Fibroblast of the conjunctiva (primary cell): Measurements from ENCODE around the gene CUL4A.

Source experiments
- DNase-seq: peaks from one replicate; pipeline ENCODE4 v3.0.0-alpha.2; 2010; ENCODE audit warnings: low read depth

CUL4A gene

DNA sequence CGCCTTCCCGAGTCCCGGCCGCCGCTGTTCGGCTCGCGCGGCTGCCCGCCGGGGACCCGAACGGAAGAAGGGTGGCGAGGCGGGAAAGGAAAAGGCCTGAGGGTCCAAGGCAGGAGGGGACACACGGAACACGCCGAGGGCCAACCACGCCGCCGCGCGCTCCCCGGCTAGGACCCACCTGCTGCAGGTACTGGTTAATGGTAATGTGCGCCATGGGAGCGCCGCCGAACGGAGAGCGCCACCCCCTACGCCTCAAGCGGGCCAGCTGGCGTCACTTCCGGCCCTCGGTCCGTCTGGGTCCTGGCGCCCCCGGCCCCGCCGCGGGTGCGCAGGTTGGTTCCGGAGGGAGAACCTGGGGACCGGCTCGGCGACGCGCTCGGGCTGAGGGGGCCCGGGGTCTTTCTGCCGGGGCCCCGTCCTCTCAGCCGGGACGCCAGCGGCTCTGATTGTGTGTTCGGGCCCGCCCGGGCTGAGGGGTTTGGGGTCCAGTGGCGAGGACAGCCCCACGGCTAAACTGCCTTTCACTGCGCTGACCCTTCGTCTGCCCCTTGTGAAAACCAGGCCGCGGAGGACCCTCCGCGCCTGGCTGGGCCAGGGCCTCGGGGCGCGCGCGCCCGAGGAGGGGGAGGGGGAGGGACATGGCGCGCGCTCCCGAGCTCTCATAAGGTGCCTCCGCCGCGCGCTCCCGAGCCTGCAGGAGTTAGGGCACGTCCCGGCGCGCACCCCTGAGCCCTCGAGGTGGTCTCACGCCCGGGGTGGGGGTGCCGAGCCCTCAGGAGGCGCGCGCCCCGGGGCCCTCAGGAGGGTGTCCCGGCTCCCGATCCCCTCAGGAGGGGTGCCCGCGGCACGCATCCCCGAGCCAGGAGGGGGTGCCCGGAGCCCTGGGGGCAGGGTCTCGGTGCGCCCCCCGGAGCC, 735 bp upstream of the CUL4A start, which contains the start of gene PCID2:
Gene PCID2, minus strand, starts transcription at position 249 of the 915 bp plus-strand sequence. Its CDS starts 35 bp downstream, at position 214.
- DNase-seq: peak; percentile 72

DNA sequence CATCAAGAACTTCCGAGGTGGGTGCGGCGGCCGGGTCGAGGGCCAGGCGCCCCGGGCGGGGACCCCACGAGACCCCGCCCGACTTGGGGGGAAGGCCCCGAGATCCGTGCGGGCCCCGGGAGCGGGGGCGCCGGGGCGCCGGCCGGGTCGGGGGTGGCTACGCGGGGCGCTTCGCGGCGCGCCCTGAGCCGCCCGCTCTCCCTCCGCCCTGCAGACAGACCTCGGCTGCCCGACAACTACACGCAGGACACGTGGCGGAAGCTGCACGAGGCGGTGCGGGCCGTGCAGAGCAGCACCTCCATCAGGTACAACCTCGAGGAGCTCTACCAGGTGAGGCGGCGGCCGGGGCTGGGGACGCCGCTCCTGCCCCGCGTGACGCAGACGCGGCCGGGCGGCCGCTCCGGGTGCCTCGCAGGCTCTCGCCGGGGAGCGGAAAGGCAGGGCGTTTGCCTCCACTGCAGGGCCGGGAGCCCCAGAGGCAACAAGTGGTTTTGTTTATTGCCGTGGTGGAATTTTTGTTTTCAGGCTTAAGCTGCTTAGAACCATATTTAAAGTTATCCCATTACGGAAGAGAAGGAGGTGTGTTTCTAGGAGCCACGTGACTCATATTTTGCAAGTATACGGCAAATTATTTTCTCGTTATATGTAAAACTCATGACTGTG, 477 bp downstream of the CUL4A start:
- DNase-seq: no peak

DNA sequence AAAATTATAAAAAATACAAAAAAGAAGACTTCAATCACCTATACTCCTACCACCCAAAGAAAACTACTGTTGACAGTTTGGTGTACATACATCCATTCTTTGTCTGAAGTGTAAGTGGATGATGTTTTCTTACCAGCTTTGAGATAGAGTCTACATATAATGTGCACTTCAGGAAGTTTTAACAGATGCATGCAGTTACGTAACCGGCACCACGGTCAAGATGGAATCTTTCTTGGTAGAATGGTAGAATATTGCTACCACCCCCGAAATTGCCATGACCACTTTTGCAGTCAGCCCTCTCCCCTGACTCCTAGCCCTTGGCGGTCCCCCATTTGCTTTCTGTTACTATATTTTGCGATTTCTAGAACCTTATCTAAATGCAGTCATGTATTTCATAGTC, 1.4 kb downstream of the CUL4A start:
- DNase-seq: no peak

DNA sequence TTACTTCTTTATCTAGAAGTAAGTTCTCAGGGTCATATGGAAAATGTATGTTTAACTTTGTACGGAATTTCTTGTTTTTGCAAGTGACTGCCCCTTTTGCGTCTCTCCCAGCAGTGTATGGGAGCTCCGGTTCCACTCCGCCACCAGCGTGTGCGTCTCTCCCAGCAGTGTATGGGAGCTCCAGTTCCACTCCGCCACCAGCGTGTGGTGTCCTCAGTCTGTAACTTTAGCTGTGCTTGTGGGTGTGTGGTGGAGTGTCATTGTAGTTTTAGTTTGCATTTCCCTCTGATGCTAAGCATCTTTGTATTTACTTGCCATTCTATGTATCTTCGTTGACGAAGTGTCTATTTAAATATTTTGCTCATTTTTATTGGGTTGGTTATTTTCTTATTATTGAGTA, 2.4 kb downstream of the CUL4A start:
- no peak for DNase-seq

DNA sequence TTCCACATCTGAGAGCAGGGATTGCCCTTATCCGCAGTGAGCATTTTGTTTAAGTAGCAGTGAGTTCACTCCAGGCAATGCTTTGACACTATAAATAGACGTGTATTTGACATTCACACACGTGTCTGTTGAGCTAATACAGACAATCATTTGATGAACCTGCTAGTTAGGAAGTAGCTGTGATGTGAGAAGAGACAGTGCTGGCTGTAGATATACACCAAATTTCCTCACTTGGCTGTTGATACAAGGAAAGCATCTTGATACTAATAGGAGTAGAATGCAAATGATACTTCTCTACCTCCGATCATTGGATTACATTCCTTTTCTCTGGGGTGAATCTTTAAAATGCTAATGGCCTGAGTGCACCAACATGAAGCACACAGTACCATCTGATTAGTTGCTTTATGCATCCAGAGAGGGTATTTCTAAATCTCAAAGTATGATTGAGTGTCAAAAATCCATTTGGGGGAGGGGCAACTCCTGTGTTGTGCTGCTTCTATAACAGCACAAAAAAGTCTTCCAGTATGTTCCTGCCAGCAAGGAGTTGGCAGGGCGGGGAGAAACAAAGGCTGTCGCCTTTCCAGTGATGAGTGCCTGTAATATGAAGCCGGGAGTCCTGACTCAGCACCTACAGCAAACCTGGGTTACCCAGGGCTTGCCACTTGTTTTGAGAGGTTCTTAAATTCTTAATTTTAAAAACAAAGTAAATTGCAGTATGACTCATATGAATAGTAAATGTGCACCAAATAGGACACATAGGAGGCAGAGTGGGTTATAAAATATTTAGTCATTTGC, 7.0 kb downstream of the CUL4A start:
- peak; percentile 49 for DNase-seq

DNA sequence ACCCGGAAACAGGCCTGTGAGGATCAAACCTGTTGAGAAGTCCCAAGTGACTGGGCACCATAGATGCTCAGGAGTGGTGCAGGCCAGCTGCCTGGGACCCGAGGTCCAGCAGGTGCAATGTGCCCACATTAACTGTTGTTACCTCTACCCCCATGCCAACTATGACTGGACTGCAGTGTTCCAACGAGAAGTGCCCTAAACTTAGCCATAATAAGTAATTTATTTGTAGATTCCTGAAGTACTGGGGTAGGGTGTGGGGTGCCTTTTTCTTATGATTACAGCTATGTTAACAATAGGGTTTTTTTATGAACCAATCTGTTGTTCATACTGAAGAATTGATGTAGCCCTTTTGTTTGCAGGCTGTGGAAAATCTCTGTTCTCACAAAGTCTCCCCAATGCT, 9.2 kb downstream of the CUL4A start:
- no peak for DNase-seq

DNA sequence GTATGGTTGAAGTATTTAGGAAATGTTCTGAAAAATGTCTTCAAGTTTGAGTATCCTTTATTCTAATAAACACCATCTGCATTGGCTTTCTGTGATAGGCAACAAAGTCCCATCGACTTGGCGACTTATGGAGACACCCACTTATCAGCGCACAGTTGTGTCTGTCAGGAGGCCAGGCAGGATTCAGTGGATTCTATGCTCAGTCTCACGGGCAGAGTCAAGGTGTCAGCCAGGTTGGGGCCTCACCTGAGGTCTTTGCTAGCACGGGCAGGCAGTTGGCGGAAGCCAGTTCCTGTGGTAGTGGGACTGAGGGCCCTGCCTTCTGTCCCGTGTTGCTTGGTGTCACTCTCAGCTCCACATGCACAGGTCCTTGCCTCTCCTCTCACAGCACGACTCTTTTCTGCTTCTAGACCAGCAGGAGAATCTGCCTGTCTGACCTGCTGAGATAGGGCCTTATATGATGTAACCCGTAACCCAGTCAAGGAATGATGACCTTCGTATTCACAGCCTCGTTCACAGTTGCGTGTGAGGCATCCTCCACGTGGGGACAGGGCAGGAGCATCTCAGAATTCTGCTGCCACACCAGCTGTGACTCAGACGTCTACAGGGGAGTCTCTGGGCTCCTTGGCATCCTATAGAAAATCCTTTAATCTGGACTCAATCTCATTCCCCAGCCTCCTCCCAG, 10.0 kb downstream of the CUL4A start:
- no peak for DNase-seq

DNA sequence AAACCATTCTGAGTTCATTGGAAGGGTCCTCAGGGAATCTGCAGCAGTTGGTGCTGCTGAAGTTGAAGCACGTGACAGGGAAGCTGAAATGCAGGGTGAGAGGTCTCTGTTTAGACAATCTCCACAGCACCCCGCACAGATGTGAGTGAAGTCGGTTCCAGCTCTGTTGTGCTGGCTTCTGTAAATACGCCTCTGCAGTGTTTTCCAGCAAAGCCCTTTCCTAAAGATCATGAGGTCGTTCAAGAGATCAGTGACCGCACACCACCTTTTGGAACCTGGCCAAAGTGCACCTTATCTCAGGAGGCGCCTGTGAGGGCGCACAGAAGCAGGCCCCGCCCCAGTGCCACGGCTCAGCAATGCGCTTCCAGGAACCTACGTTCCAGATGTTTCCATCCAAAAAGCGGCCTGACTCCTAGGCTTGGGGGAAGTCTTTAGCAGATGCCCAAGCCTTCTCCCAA, 10.8 kb downstream of the CUL4A start:
- DNase-seq: no peak

DNA sequence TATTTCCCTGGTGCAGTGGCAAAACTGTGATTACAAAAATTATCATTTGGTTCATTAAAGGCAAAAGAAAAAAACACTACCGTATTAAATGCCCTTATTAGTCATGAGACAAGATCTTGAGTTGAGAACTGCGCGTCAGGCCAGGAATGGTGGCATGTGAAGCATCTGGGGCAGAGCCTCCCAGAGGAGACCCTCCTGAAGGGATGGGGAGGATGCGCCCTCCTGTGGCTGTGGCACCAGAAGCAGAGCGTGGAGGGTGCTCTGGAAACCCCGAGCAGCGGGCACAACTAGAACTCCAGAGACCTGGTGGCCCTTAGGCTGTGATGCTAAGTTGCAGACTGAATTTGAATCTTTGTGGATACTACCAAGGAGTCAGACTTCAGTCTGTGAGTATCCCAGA, 11.5 kb downstream of the CUL4A start:
- no peak for DNase-seq

DNA sequence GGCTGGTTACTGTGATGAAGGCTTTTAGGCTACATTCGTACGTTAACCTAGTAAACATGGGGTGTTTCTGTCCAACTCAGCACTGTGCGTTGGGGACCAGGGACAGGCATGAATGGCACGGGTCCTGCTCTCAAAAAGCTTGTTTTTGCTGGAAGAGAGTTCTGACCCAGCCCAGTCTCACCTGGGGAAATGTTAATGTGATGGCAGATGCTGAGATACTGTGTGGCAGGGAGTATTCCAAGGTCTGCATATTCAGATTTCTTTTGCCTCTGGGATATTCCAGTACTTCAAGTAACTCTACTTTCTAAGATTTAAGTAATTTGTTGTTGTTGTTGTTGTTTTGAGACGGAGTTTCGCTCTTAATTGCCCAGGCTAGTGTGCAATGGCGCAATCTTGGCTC, 13.7 kb downstream of the CUL4A start:
- no peak for DNase-seq

DNA sequence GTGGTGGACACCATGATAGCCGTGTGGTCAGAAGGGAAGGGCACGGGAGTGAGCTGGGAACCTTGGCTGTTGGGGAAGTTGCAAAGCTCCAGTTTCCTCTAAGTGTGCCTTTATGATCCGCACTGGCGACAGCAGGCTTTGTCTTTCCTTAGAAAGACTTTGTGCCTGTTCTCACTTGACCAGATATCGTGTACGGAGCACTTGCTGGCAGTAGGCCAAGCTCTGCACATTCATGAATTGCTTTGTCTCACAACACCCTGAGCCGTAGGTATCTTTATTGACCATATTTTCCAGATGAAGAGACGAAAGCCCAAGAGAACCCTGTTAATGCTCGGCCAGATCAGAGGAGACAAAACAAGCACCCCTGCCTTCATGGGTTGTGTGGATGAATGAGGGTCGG, 15.1 kb downstream of the CUL4A start:
- DNase-seq: no peak

DNA sequence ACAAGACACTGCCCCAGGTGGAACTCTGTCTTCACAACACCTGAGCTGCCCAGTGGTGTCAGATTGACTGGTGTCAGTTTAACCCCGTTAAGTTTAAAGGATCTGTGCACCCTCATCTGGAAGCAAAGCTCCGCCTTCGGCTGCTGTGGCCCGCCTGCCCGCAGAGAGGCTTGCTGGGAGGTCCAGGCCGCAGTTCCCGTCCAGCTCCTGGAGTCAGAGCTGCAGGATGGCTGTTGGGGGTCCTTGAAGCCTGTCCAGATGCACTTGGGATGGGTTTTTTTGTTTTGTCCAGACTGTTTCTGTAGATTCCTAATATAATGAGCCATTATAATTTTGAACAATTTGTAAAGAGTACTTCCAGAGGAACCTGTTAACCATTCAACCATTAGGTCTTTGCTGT, 16.1 kb downstream of the CUL4A start:
- DNase-seq: no peak

DNA sequence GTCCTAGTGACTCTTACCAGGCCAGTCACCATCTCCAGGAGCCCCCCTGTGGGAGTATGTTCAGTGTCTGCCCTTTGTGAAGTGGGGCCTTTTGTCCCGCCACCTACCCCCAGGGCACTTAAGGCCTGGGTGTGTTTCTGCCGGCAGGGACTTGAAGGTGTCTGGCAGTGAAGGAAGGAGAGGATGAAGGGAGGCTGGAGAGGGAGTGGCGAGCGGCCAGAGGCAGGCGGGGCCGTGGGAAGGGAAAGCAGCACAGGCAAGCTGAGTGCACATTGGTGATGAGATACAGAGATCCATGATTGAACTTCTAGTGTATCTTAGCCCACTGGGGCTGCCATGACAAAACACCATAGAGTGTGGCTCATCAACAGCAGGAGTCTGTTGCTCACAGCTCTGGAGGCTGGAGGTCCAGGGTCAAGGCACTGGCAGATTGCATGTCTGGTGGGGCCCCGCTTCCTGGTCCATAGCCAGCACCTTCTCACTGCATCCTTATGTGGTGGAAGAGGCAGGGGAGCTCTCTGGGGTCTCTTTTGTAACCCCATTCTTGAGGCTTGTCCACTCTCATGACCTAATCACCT, 17.5 kb downstream of the CUL4A start:
- no peak for DNase-seq

DNA sequence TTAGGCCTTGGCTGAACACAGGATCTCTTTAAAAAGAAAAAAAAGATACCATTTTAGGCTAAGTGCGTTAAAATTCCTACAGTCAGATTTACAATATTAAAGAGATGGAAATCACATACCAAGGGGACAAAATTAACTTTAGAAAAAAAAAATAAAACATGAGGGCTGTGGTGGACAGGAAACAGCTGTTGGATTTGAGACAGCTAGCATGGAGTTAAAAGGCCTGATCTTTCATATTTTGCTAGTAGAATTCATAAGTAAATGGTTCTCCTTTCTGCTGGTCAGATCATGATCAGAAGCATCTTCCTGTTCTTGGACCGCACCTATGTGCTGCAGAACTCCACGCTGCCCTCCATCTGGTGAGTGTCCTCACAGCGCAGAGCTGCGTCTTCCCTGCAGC, 19.7 kb downstream of the CUL4A start:
- DNase-seq: no peak

DNA sequence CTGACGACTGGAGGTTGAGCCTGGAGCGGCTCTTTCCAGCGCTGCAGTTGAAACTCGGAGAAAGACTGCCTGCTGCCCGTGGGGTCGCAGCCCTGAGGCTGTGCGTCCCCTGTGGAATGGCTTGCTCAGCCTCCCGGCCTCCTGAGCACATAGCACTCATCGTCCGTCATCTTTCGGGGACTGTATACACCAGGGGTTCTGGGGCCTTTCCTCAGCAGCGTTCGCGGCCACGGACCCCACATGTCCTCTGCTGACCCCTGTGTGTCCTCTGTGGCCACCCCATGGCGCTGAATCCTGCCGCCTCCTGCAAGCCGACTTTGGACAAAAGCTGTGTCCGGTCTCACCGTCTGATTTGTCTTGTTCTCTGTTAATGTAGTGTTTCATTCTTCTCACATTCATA, 20.4 kb downstream of the CUL4A start:
- no peak for DNase-seq

DNA sequence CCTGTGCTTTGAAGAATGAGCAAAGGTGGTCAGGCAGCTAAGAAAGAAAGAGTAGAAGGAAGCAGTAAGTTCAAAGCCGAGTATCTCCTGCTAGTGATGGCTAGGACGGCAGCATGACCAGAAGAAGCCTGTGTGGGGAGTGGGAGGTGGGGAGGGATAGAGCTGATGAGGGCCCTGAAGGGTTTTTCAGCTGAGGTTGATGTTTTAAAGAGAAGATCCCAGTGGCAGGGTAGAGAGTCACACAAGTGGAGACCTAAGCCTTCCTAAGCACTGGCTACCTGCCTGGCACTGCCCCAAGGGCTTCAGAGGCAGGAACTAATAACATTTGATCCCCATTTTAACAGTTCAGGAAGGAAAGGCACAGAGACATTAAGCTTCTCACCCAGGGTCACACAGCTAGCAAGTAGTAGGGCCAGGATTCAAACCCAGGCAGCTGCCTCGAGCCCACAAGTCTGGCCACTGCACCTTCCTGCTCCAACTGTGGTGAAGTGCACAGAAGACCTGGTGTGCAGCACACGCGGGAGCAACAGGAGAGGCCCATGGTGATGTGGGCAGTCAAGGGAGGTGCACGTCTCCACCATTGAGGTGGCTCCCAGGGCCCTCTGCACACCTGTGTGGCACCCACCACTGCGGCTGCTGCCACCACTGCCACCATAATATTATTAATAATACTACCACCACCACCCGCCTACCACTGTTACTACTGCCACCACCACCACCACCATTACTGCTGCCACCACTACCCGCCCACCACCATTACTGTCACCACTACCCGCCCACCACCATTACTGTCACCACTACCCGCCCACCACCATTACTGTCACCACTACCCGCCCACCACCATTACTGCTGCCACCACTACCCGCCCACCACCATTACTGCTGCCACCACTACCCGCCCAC, 22.1 kb downstream of the CUL4A start:
- DNase-seq: no peak

DNA sequence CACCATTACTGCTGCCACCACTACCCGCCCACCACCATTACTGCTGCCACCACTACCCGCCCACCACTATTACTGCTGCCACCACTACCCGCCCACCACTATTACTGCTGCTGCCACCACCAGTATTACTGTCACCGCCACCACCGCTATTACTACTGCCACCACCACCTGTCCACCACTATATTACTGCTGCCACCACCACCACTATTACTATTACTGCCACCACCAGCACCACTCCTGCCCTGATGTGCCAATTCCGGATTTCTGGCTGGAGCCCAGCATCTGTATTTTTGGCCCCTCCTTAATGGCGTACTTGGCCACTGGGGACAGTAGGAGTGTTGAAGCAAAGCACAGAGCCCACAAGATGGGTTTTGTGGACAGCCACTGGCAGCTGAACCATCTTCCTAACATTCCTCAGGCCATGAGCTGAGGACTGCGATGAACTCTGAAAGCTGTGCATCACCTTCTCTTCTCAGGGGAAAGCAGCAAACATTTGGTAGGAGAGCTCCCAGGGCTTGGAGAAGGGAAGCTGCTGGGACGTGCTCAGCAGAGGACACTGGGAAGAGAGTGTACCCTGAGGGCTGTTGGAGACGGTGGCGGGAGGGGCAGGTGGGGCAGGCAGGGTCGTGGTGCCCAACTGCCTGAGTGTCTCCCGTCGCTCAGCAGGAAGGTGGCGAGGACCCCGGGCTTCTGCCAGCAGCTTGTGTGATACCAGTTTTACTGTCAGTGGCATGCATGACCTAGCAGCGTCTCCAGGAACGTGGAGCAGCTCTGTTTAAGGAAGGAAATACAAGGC, 23.0 kb downstream of the CUL4A start:
- no peak for DNase-seq

DNA sequence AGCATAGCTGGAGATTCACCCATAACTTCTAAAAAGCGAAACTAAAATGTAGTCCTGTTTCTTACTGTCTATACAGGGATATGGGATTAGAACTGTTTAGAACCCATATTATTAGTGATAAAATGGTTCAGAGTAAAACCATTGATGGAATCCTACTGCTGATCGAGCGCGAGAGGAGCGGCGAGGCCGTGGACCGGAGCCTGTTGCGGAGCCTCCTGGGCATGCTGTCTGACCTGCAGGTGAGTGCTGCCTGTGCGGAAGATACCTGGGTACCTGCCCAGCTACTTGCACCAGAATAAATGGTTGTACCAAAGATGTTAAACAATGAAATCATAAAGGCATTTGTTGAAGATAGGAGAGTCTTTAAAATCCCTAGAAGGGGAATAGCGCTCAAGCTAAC, 23.7 kb downstream of the CUL4A start:
- no peak for DNase-seq

DNA sequence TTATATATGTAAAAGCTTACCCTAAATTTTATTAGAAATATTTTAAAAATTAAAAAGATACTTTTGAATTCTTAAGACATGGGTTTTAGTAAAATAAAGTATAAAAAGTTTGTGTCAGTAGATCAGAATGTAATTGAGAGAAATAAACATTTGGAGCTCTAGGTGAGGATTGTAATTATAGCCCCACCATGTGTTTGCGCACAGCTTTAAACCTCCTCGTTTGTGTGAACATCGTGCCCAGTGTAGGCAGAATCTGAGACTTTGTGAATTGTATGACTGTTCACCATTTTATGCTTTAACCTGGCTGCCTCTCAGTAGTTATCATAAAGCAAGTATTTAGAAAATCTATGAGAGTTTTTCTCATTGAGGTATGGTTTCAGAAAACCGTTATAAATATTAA, 29.1 kb downstream of the CUL4A start:
- DNase-seq: no peak

DNA sequence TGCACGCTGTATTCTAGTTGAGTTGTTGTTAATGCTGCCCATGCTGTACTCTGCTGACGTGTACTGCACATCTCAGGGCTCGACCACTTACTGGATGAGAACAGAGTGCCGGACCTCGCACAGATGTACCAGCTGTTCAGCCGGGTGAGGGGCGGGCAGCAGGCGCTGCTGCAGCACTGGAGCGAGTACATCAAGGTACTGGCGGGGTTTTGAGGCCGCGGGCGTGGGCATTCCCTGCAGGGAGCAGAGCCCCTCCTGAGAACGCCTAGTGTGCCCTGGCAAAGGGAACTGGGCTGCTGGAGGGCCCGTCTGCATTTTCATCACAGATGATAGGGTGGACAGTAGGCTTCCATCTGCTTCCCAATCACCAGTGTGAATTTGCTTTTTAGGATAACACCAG, 29.9 kb downstream of the CUL4A start:
- DNase-seq: no peak
